Epithelial cell of proximal tubule (primary cell): ENCODE measurements around the gene HSPBAP1. TPM values are rescaled to one million over a fixed set of nuclear protein-coding genes. Genes with fewer than 3 reads are reported as not detected.

ENCODE experiments used
- DNase-seq: peaks from one replicate; pipeline ENCODE4 v3.0.0-alpha.2; 2011; ENCODE audit warnings: low read depth
- H3K4me3 ChIP-seq: 2 replicates; pipeline ENCODE4 v1.5.1; 2011; ENCODE audit warnings: low read depth, mild to moderate bottlenecking, low read length
- CTCF ChIP-seq: conservative IDR thresholded peaks from 2 replicates; pipeline ENCODE4 v1.5.1; 2012; ENCODE audit warnings: low read depth, mild to moderate bottlenecking, low read length
- total RNA-seq: library from RNA; depleted of rRNA; stranded (reverse); fragments of >200 nt; gene quantifications from 2 replicates; pipeline ENCODE4 v1.2.3, GENCODE V29; 2015

HSPBAP1 gene
- total RNA-seq, 1 donor from 2014 or later = 5.0 TPM

DNA sequence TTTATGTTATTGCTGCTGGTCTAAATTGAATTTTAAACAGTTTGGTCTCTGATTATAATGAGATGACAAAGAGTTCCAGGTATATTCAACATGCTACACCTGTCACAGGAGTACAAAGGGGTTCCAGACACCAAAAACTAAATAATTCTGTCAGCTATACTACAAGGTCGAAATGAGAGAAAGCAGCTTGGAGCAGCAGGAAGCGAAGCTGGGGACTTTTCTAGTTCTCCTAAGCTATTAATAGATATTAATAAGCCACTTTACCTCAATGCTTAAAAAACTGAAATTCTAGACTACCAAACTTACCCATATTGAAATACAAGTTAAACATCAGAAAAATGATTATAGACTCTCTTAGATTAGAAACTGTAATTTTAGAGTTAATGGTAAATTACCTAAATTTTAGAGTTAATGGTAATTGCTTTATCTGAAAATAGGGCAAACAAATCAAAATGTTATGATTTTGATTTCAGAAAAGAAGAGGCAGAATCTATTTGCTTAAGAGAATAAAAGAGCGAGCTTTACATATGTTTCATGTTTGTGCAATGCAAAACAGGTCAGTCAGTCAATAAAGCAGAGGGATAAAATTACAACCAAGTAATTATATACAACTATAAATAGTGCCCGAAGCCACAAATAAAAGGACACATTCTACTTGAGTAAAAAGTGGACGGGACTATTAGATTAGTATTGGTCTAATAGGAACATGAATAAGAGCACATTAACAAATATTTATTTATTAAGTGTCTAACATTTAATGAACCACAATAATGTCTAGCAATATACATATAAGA, 16.8 kb downstream of the HSPBAP1 start:
- no peak overlapping the region for H3K4me3 ChIP-seq
- no peak for TF ChIP-seq CTCF
- no peak for DNase-seq

DNA sequence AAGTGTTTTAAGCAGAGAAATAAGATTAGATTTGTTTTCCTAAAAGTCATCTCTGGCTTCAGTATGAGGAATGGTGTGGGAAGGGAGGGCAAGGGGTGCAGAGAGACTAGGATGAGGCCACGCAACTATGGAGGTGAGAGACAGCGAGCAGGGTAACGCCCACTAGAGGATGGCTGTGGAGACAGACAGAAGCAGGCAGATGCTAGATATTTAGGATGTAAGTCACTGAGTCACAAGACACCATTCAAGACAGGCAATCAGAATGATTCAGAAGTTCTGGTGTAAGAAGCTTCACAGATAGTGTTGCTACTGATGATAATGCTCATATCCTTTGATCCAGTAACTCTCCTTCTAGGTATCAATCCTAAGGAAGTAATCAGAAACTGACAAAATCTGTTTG, 19.1 kb downstream of the HSPBAP1 start:
- DNase-seq = no peak

GRCh38 chr3:122773944-122774509, 19.6 kb downstream of the HSPBAP1 start:
- no peak overlapping the region for H3K4me3 ChIP-seq
- no peak for DNase-seq
- TF ChIP-seq CTCF = no peak

More for the DNA sequence above, 19.1 kb downstream of the HSPBAP1 start:
- H3K4me3 ChIP-seq = no peak overlapping the region
- TF ChIP-seq CTCF = peak; percentile 12

DNA sequence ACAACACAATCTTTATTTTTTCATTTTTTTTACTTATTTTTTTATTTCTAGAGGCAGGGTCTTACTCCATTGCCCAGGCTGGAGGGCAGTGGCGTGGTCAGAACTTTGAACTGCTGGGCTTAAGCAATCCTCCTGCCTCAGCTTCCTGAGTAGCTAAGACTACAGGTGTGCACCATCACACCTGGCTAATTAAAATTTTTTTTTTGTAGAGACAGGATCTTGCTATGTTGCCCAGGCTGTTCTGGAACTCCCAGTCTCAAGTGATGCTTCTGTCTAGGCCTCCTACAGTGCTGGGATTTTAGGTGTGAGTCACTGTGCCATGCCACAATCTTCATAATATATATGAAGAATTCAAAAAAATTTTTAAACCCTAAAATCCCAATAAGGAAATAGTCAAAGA, 20.8 kb downstream of the HSPBAP1 start:
- DNase-seq = no peak
- H3K4me3 ChIP-seq = no peak overlapping the region
- TF ChIP-seq CTCF = no peak

- no peak for TF ChIP-seq CTCF
- H3K4me3 ChIP-seq = no peak overlapping the region
- no peak for DNase-seq
Observed at GRCh38 chr3:122770521-122771202, 23.0 kb downstream of the HSPBAP1 start.

DNA sequence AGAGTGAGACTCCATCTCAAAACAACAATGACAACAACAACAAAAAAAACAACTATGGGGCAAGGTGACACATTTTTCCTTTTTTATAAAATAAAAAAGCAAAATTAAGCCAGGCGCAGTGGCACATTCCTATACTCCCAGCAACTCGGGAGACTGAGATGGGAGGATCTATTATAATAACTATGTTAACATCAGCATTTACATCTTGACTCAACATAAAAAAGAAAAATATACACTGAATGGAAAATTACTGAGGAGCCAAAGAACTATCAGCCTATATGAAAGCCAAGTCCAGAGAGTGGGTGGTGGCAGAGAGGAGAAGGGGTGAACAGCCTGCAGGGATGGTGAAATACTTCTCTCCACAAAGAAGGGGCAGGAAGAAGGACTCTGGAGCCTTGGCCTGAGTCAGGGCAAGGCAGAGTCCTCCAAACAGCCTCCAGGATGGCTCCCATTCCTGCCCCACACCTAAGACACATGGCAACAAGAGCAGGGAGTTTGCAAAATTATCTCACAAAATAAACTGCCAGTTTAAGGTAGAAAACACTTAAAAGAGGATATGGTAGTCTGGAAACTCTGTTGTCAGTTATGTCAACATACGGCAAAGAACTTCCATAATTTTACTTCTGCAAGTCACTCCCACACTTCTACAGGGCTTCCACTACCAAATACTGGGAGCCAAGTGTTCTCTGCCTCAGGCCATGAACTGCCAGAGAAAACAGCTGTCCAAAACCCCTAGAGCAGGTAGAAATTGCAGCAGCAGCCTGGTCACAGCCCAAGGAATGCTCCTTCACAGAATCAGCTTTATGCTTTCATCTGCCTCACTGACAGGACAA, 25.9 kb downstream of the HSPBAP1 start:
- no peak for DNase-seq
- no peak overlapping the region for H3K4me3 ChIP-seq
- no peak for TF ChIP-seq CTCF
